K562 (cell line): ENCODE measurements around the gene RHOC. TPM values are rescaled to one million over a fixed set of nuclear protein-coding genes. Genes with fewer than 3 reads are reported as not detected.

Experiments used
- ARID2 ChIP-seq: fragments of 450-650 bp; IDR thresholded peaks from 2 replicates; pipeline ENCODE4 v1.6.1; 2017; ENCODE audit warnings: antibody characterized with exemption, mild to moderate bottlenecking
- DIDO1 ChIP-seq: fragments of 450-650 bp; IDR thresholded peaks from 2 replicates; pipeline ENCODE4 v1.6.1; 2016; ENCODE audit warnings: low read depth, missing biosample characterization, missing genetic modification characterization
- DNMT1 ChIP-seq: fragments of 450-650 bp; IDR thresholded peaks from 2 replicates; pipeline ENCODE4 v1.6.1; 2016; ENCODE audit warnings: antibody characterized with exemption, mild to moderate bottlenecking
- EP400 ChIP-seq: fragments of 450-650 bp; IDR thresholded peaks from 2 replicates; pipeline ENCODE4 v1.6.1; 2017; ENCODE audit warnings: antibody characterized with exemption, mild to moderate bottlenecking, moderate library complexity
- FOXP1 ChIP-seq: sonication (generic); formaldehyde crosslinking; IDR thresholded peaks from 2 replicates; pipeline ENCODE4 v1.8.0; 2022; ENCODE audit warnings: mild to moderate bottlenecking, missing genetic modification reagents
- KAT2B ChIP-seq: IDR thresholded peaks from one replicate; pipeline ENCODE4 v1.6.1; 2012; ENCODE audit warnings: low read depth, mild to moderate bottlenecking, control low read depth, inconsistent platforms, low read length, moderate library complexity
- MEF2D ChIP-seq: conservative IDR thresholded peaks from 2 replicates; pipeline ENCODE4 v1.6.1; 2016; ENCODE audit warnings: low read depth, missing genetic modification characterization, missing compliant biosample characterization
- MEIS2 ChIP-seq: fragments of 450-650 bp; IDR thresholded peaks from 2 replicates; pipeline ENCODE4 v1.6.1; 2014; ENCODE audit warnings: mild to moderate bottlenecking; ENCODE audit not compliant: partially characterized antibody
- MTA3 ChIP-seq: fragments of 450-650 bp; formaldehyde crosslinking; IDR thresholded peaks from 2 replicates; pipeline ENCODE4 v1.6.1; 2017; ENCODE audit warnings: mild to moderate bottlenecking, borderline replicate concordance
- MYBL2 ChIP-seq, 2 experiments: fragments of 450-650 bp in 1 of 2; sonication (generic) in 1 of 2; formaldehyde crosslinking in 1 of 2; IDR thresholded peaks; 2 replicates each; pipeline versions ENCODE4 v1.6.1 to v1.8.1; 2017 to 2022; ENCODE audit warnings: borderline replicate concordance in 1 of 2, inconsistent platforms in 1 of 2, low read depth in 1 of 2, mild to moderate bottlenecking in 1 of 2, missing genetic modification reagents in 1 of 2, moderate library complexity in 1 of 2
- NFE2L1 ChIP-seq: fragments of 450-650 bp; IDR thresholded peaks from 2 replicates; pipeline ENCODE4 v1.6.1; 2016; ENCODE audit warnings: missing genetic modification characterization, low read depth, mild to moderate bottlenecking, missing compliant biosample characterization, moderate library complexity, borderline replicate concordance
- NFXL1 ChIP-seq: fragments of 450-650 bp; formaldehyde crosslinking; IDR thresholded peaks from 2 replicates; pipeline ENCODE4 v1.4.0; 2021; ENCODE audit warnings: mild to moderate bottlenecking
- NRF1 ChIP-seq, 2 experiments: fragments of 450-650 bp; IDR thresholded peaks in 1 of 2; conservative IDR thresholded peaks in 1 of 2; 2 replicates each; pipeline ENCODE4 v1.6.1; 2014; ENCODE audit warnings: mild to moderate bottlenecking in 2 of 2
- PPARD ChIP-seq: fragments of 250-450 bp; sonication (Bioruptor Pico); IDR thresholded peaks from 2 replicates; pipeline ENCODE4 v1.8.0; 2022; ENCODE audit warnings: inconsistent platforms, mild to moderate bottlenecking, moderate library complexity
- RFX7 ChIP-seq: fragments of 250-450 bp; sonication (Bioruptor Pico); IDR thresholded peaks from 2 replicates; pipeline ENCODE4 v1.5.1; 2021; ENCODE audit warnings: mild to moderate bottlenecking
- SMAD3 ChIP-seq: fragments of 450-650 bp; formaldehyde crosslinking; conservative IDR thresholded peaks from 2 replicates; pipeline ENCODE4 v1.4.0; 2020; ENCODE audit warnings: mild to moderate bottlenecking
- TCF3 ChIP-seq: sonication (generic); formaldehyde crosslinking; IDR thresholded peaks from 2 replicates; pipeline ENCODE4 v1.4.0; 2020; ENCODE audit warnings: mild to moderate bottlenecking, missing genetic modification reagents
- TEAD4 ChIP-seq, 2 experiments: sonication (generic) in 1 of 2; formaldehyde crosslinking in 1 of 2; IDR thresholded peaks; 2 replicates each; pipeline versions ENCODE4 v1.6.1 to v1.8.0; 2012 to 2022; ENCODE audit warnings: borderline replicate concordance in 1 of 2, inconsistent platforms in 1 of 2, low read length in 1 of 2, mild to moderate bottlenecking in 1 of 2, missing genetic modification reagents in 1 of 2
- ZKSCAN1 ChIP-seq: fragments of 150-350 bp; IDR thresholded peaks from 2 replicates; pipeline ENCODE4 v1.6.1; 2016; ENCODE audit warnings: low read depth, low read length
- ZNF384 ChIP-seq: IDR thresholded peaks from 2 replicates; pipeline ENCODE4 v1.6.1; 2012; ENCODE audit warnings: low read depth, low read length, improper control_type of control experiment
- ZNF57 ChIP-seq: fragments of 450-650 bp; formaldehyde crosslinking; IDR thresholded peaks from 2 replicates; pipeline ENCODE4 v1.4.0; 2020; ENCODE audit warnings: mild to moderate bottlenecking, moderate library complexity
- ZNF696 ChIP-seq: fragments of 250-450 bp; sonication (Bioruptor Pico); conservative IDR thresholded peaks from 2 replicates; pipeline ENCODE4 v1.4.0; 2020; ENCODE audit warnings: mild to moderate bottlenecking, moderate library complexity
- ZNF780A ChIP-seq: fragments of 250-450 bp; sonication (Bioruptor Pico); IDR thresholded peaks from 2 replicates; pipeline ENCODE4 v1.5.0; 2021; ENCODE audit warnings: mild to moderate bottlenecking
- polyA plus RNA-seq, 8 experiments: library from polyadenylated mRNA; depleted of rRNA in 4 of 8; stranded (reverse) in 5 of 8; unstranded in 3 of 8; fragments of >200 nt; fragmentation: Nextera tagmentation in 2 of 8; fragmentation: Illumina TruSeq in 1 of 8; extraction: Ambion mirVana in 2 of 8; extraction: Trizol in 1 of 8; gene quantifications; 2 replicates each; pipeline versions ENCODE4 v1.2.1 to v1.2.3, GENCODE V29; 2011 to 2014; ENCODE audit warnings: inconsistent platforms in 1 of 8, missing spikeins in 1 of 8
- total RNA-seq, 7 experiments: library from RNA; depleted of rRNA in 6 of 7; stranded (reverse); fragments of >200 nt in 6 of 7; fragmentation: Illumina TruSeq in 2 of 7; extraction: Trizol in 2 of 7; gene quantifications; 2 replicates each; pipeline versions ENCODE4 v1.2.1 to v1.2.3, GENCODE V29; 2011 to 2021; ENCODE audit warnings: low replicate concordance in 1 of 7
- TF ChIP-seq, protein P1 (sequence below): sonication (generic); formaldehyde crosslinking; IDR thresholded peaks from 2 replicates; pipeline ENCODE4 v1.8.0; 2023; ENCODE audit warnings: mild to moderate bottlenecking, missing genetic modification reagents

The RHOC gene
- total and polyA plus RNA-seq, 9 of the 15 experiments (the other 6 are each of a cell fraction or from before 2014, with no cell fraction given): 35.2 to 364 (median 204) TPM

DNA sequence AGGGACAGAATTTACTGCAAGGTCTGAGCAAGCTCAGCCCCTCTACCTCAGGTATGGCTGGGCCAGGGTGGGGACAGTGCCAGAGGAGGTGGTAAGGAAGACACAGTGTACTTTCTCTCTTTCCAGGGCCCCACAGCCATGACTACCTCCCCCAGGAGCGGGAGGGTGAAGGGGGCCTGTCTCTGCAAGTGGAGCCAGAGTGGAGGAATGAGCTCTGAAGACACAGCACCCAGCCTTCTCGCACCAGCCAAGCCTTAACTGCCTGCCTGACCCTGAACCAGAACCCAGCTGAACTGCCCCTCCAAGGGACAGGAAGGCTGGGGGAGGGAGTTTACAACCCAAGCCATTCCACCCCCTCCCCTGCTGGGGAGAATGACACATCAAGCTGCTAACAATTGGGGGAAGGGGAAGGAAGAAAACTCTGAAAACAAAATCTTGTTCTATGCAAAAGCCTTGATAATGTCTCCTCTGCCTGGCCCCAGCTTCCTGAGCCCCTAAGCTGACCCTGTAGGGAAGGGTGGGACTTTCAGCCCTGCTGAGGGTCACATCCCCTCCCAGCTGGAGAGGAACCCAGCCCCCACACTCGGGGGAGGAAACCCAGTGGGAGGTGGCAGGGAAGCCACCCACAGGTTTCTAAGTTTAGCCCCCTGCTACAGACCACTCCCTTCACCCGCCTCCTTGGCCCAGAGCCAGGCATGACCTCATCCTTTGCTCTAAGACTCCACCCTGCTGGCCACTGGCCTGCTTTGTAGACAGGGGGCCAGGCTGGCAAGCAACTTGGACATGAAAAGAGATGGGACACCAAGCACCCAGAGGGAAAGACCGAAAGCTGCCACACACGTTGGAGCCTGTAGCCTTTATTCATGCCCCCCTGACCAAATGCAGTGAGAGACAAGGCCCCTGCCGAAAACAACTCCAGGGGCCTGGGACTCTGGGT lies 6.4 kb downstream of the RHOC start (continued):
- TF ChIP-seq, protein P1, sequence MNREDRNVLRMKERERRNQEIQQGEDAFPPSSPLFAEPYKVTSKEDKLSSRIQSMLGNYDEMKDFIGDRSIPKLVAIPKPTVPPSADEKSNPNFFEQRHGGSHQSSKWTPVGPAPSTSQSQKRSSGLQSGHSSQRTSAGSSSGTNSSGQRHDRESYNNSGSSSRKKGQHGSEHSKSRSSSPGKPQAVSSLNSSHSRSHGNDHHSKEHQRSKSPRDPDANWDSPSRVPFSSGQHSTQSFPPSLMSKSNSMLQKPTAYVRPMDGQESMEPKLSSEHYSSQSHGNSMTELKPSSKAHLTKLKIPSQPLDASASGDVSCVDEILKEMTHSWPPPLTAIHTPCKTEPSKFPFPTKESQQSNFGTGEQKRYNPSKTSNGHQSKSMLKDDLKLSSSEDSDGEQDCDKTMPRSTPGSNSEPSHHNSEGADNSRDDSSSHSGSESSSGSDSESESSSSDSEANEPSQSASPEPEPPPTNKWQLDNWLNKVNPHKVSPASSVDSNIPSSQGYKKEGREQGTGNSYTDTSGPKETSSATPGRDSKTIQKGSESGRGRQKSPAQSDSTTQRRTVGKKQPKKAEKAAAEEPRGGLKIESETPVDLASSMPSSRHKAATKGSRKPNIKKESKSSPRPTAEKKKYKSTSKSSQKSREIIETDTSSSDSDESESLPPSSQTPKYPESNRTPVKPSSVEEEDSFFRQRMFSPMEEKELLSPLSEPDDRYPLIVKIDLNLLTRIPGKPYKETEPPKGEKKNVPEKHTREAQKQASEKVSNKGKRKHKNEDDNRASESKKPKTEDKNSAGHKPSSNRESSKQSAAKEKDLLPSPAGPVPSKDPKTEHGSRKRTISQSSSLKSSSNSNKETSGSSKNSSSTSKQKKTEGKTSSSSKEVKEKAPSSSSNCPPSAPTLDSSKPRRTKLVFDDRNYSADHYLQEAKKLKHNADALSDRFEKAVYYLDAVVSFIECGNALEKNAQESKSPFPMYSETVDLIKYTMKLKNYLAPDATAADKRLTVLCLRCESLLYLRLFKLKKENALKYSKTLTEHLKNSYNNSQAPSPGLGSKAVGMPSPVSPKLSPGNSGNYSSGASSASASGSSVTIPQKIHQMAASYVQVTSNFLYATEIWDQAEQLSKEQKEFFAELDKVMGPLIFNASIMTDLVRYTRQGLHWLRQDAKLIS (CRISPR knock-in tag): no peak; the same call in 1 of the 2 replicates
- peak; percentile 66 for TF ChIP-seq TCF3 (CRISPR knock-in tag)
- TF ChIP-seq MEIS2: peak; percentile 63
- no peak for TF ChIP-seq ZNF57
- TF ChIP-seq NFXL1 (CRISPR knock-in tag): no peak
- peak; percentile 93 for TF ChIP-seq FOXP1 (CRISPR knock-in tag)
- peak; percentile 93 for TF ChIP-seq EP400
- TF ChIP-seq RFX7: no peak
- 0 out of 2 replicates have a peak, but pooled peaks have one; percentile 9 for TF ChIP-seq ARID2
- TF ChIP-seq ZNF384: no peak
- no peak for TF ChIP-seq ZNF696
- no peak for TF ChIP-seq MYBL2 (IDR thresholded peaks at IDR 0.05; ENCODE audit: low read depth)
- no peak for TF ChIP-seq MYBL2 (CRISPR knock-in tag; IDR thresholded peaks at IDR 0.05; ENCODE audit: borderline replicate concordance)
- TF ChIP-seq TEAD4 (IDR thresholded peaks at IDR 0.05; ENCODE audit: low read length): peak; percentile 93
- TF ChIP-seq TEAD4 (CRISPR knock-in tag; IDR thresholded peaks at IDR 0.05; ENCODE audit: borderline replicate concordance): no peak
- peak; percentile 96 for TF ChIP-seq MTA3
- TF ChIP-seq DNMT1: no peak
- TF ChIP-seq NRF1 (conservative IDR thresholded peaks at IDR 0.05 in 1 of 2, IDR thresholded peaks at IDR 0.05 in 1 of 2): peak; percentile 25 to 44; a peak in 3 of 4 replicates
- TF ChIP-seq KAT2B: no peak
- TF ChIP-seq NFE2L1 (tag): no peak
- no peak for TF ChIP-seq ZNF780A (CRISPR knock-in tag)
- no peak for TF ChIP-seq PPARD (CRISPR knock-in tag)
- peak; percentile 100 for TF ChIP-seq MEF2D (tag)
- no peak; the same call in 1 of the 2 replicates for TF ChIP-seq SMAD3
- TF ChIP-seq DIDO1 (tag): no peak
- peak; percentile 6; the same call in 1 of the 2 replicates for TF ChIP-seq ZKSCAN1
